A549 (cell line): ENCODE data around the gene RBP3. TPM values are rescaled to one million over a fixed set of nuclear protein-coding genes. Genes with fewer than 3 reads are reported as not detected.

Experiments
- ATAC-seq, 2 experiments: fragments of 200-7000 bp in 1 of 2; fragments of >200 bp in 1 of 2; cut with Nextera tagmentation in 1 of 2; cut with Tn5 transposase in 1 of 2; 3 replicates each; pipeline versions ENCODE4 v1.8.0 to v1.9.1; 2018 to 2020; ENCODE audit warnings: mild to moderate bottlenecking in 1 of 2, moderate library complexity in 1 of 2
- CTCF ChIA-PET: fragments of 300-600 bp; sonication (Branson Sonifier 250); formaldehyde crosslinking; extraction: SDS; loops from one replicate; lab custom pipeline; 2021; ENCODE audit warnings: antibody characterized with exemption, inconsistent platforms; lab: Yijun Ruan, JAX
- POLR2A ChIA-PET: fragments of 350-600 bp; formaldehyde crosslinking; extraction: SDS; loops from one replicate; lab custom pipeline; 2021; ENCODE audit warnings: antibody characterized with exemption, inconsistent platforms; lab: Yijun Ruan, JAX
- DNase-seq, 2 experiments: peaks; one replicate each; pipeline versions ENCODE4 v3.0.0 to v3.0.0-alpha.2; 2011 to 2016; ENCODE audit warnings: low read depth in 1 of 2, low spot score in 1 of 2
- FAIRE-seq: peaks from 2 replicates; lab custom pipeline; 2011; peaks lifted over from hg19 to GRCh38; lab: Jason Lieb, UNC
- H3K27ac ChIP-seq, 2 experiments: fragments of >200 bp; sonication (Bioruptor Twin); formaldehyde crosslinking; 3 replicates each; pipeline ENCODE4 v1.5.1; 2016 to 2017
- H3K4me1 ChIP-seq: fragments of >200 bp; sonication (Bioruptor Twin); formaldehyde crosslinking; 3 replicates; pipeline ENCODE4 v1.6.1; 2016
- H3K4me2 ChIP-seq: fragments of >200 bp; sonication (Bioruptor Twin); formaldehyde crosslinking; 3 replicates; pipeline ENCODE4 v1.6.1; 2016
- H3K4me3 ChIP-seq: fragments of >200 bp; sonication (Bioruptor Twin); formaldehyde crosslinking; 3 replicates; pipeline ENCODE4 v1.5.1; 2016
- H3K9me3 ChIP-seq: fragments of >200 bp; sonication (Bioruptor Twin); formaldehyde crosslinking; 3 replicates; pipeline ENCODE4 v1.6.1; 2016
- CBX2 ChIP-seq: fragments of 200-600 bp; sonication (generic); IDR thresholded peaks from 2 replicates; pipeline ENCODE4 v1.6.1; 2016; ENCODE audit warnings: low read depth, mild to moderate bottlenecking, borderline replicate concordance
- CEBPB ChIP-seq, 2 experiments: fragments of >200 bp in 1 of 2; sonication (Bioruptor Twin) in 1 of 2; formaldehyde crosslinking in 1 of 2; IDR thresholded peaks; 2 replicates each; pipeline ENCODE4 v1.6.1; 2012 to 2016
- CHD4 ChIP-seq: fragments of 200-600 bp; sonication (generic); IDR thresholded peaks from 2 replicates; pipeline ENCODE4 v1.6.1; 2016; ENCODE audit warnings: antibody characterized with exemption, mild to moderate bottlenecking, borderline replicate concordance
- EHF ChIP-seq: fragments of 250-450 bp; sonication (Bioruptor Pico); IDR thresholded peaks from 2 replicates; pipeline ENCODE4 v1.5.0; 2020; ENCODE audit warnings: mild to moderate bottlenecking
- ELK1 ChIP-seq: fragments of 150-350 bp; IDR thresholded peaks from 2 replicates; pipeline ENCODE4 v1.6.1; 2014; ENCODE audit warnings: low read depth, mild to moderate bottlenecking, low read length
- ESRRA ChIP-seq: fragments of 150-350 bp; IDR thresholded peaks from 2 replicates; pipeline ENCODE4 v1.6.1; 2014; ENCODE audit warnings: mild to moderate bottlenecking, low read length, borderline replicate concordance
- FOSL2 ChIP-seq, 2 experiments: fragments of 450-650 bp in 1 of 2; fragments of >200 bp in 1 of 2; sonication (Bioruptor Twin) in 1 of 2; formaldehyde crosslinking; IDR thresholded peaks; 2 replicates each; pipeline versions ENCODE4 v1.5.0 to v1.6.1; 2016 to 2020; ENCODE audit warnings: mild to moderate bottlenecking in 1 of 2, moderate library complexity in 1 of 2
- GATA3 ChIP-seq: IDR thresholded peaks from 2 replicates; pipeline ENCODE4 v1.6.1; 2012; ENCODE audit warnings: borderline replicate concordance
- HDAC2 ChIP-seq: fragments of 200-600 bp; sonication (generic); IDR thresholded peaks from 2 replicates; pipeline ENCODE4 v1.6.1; 2016
- HES2 ChIP-seq: fragments of >200 bp; sonication (Bioruptor Twin); formaldehyde crosslinking; IDR thresholded peaks from 2 replicates; pipeline ENCODE4 v1.6.1; 2016
- HOXA7 ChIP-seq: fragments of 250-450 bp; sonication (Bioruptor Pico); IDR thresholded peaks from 2 replicates; pipeline ENCODE4 v1.5.0; 2020; ENCODE audit warnings: mild to moderate bottlenecking, moderate library complexity
- JUN ChIP-seq, 2 experiments: fragments of >200 bp; sonication (Bioruptor Twin); formaldehyde crosslinking; IDR thresholded peaks; 2 replicates in 1 of 2; 3 replicates in 1 of 2; pipeline ENCODE4 v1.6.1; 2016 to 2017
- JUNB ChIP-seq: fragments of >200 bp; sonication (Bioruptor Twin); formaldehyde crosslinking; IDR thresholded peaks from 2 replicates; pipeline ENCODE4 v1.6.1; 2016
- KDM5A ChIP-seq: fragments of 200-600 bp; sonication (generic); IDR thresholded peaks from 2 replicates; pipeline ENCODE4 v1.6.1; 2016; ENCODE audit warnings: antibody characterized with exemption, mild to moderate bottlenecking
- MAZ ChIP-seq: fragments of 150-350 bp; IDR thresholded peaks from 2 replicates; pipeline ENCODE4 v1.6.1; 2014; ENCODE audit warnings: antibody characterized with exemption, low read depth, low read length, borderline replicate concordance
- NR3C1 ChIP-seq: fragments of >200 bp; sonication (Bioruptor Twin); formaldehyde crosslinking; IDR thresholded peaks from 3 replicates; pipeline ENCODE4 v1.6.1; 2017
- PHF8 ChIP-seq: fragments of 200-600 bp; sonication (generic); IDR thresholded peaks from 2 replicates; pipeline ENCODE4 v1.6.1; 2016; ENCODE audit warnings: low read depth, mild to moderate bottlenecking, antibody characterized with exemption, moderate library complexity, borderline replicate concordance
- RARB ChIP-seq: fragments of 250-450 bp; sonication (Bioruptor Pico); IDR thresholded peaks from 2 replicates; pipeline ENCODE4 v1.8.0; 2021; ENCODE audit warnings: mild to moderate bottlenecking, moderate library complexity
- SMC3 ChIP-seq: fragments of >200 bp; sonication (Bioruptor Twin); formaldehyde crosslinking; IDR thresholded peaks from 3 replicates; pipeline ENCODE4 v1.6.1; 2018; ENCODE audit warnings: inconsistent platforms
- TP53 ChIP-seq: fragments of 250-450 bp; sonication (Bioruptor Pico); IDR thresholded peaks from 2 replicates; pipeline ENCODE4 v1.5.0; 2021; ENCODE audit warnings: mild to moderate bottlenecking, moderate library complexity
- USF2 ChIP-seq: fragments of 450-650 bp; IDR thresholded peaks from 2 replicates; pipeline ENCODE4 v1.6.1; 2014; ENCODE audit warnings: antibody characterized with exemption
- ZC3H11A ChIP-seq: fragments of 450-650 bp; IDR thresholded peaks from 2 replicates; pipeline ENCODE4 v1.6.1; 2014; ENCODE audit warnings: antibody characterized with exemption, mild to moderate bottlenecking
- ZNF302 ChIP-seq: fragments of 250-450 bp; sonication (Bioruptor Pico); IDR thresholded peaks from 2 replicates; pipeline ENCODE4 v1.9.0; 2021; ENCODE audit warnings: inconsistent platforms, mild to moderate bottlenecking, moderate library complexity
- WGBS: methylation state at CpG from one replicate; pipeline ENCODE4 v1.1.6; 2017; ENCODE audit errors: missing lambda C conversion rate; 5-methylcytosine and 5-hydroxymethylcytosine counted together
- polyA plus RNA-seq, 4 experiments: library from polyadenylated mRNA; depleted of rRNA in 3 of 4; stranded (reverse); fragments of >200 nt; fragmentation: RNase III in 1 of 4; extraction: RNeasy Plus Mini Kit Qiagen cat#74134 plus additional on column Dnase treatment in 1 of 4; gene quantifications; 2 replicates in 3 of 4; 3 replicates in 1 of 4; pipeline ENCODE4 v1.2.3, GENCODE V29; 2011 to 2017
- TF ChIP-seq, protein P1 (sequence below): IDR thresholded peaks from 2 replicates; pipeline ENCODE4 v1.6.1; 2012; ENCODE audit warnings: low read depth, borderline replicate concordance
- TF ChIP-seq, protein P2 (sequence below): fragments of >200 bp; sonication (Bioruptor Twin); formaldehyde crosslinking; IDR thresholded peaks from 3 replicates; pipeline ENCODE4 v1.6.1; 2016
- TF ChIP-seq, protein P3 (sequence below): fragments of 250-450 bp; sonication (Bioruptor Pico); IDR thresholded peaks from 2 replicates; pipeline ENCODE4 v1.5.0; 2020; ENCODE audit warnings: low read depth, mild to moderate bottlenecking, moderate library complexity

The RBP3 gene
- polyA plus RNA-seq, 2 of the 4 experiments (the other 2 are of a cell fraction) = not detected

GRCh38 chr10:47307381-47307780 is 40.8 kb upstream of the RBP3 start:
- FAIRE-seq (no peak), ATAC-seq (no peak), DNase-seq (no peak)
- no peak for TF ChIP-seq SMC3
- TF ChIP-seq CEBPB (IDR thresholded peaks at IDR 0.05) = no peak
- TF ChIP-seq MAZ = no peak
- TF ChIP-seq TP53 (CRISPR knock-in tag) = no peak
- TF ChIP-seq, protein P1, sequence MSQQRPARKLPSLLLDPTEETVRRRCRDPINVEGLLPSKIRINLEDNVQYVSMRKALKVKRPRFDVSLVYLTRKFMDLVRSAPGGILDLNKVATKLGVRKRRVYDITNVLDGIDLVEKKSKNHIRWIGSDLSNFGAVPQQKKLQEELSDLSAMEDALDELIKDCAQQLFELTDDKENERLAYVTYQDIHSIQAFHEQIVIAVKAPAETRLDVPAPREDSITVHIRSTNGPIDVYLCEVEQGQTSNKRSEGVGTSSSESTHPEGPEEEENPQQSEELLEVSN = no peak
- TF ChIP-seq USF2 = no peak
- TF ChIP-seq JUN (IDR thresholded peaks at IDR 0.05) = no peak
- TF ChIP-seq FOSL2 (IDR thresholded peaks at IDR 0.05) = no peak
- TF ChIP-seq FOSL2 (CRISPR knock-in tag; IDR thresholded peaks at IDR 0.05) = no peak
- TF ChIP-seq, protein P2, sequence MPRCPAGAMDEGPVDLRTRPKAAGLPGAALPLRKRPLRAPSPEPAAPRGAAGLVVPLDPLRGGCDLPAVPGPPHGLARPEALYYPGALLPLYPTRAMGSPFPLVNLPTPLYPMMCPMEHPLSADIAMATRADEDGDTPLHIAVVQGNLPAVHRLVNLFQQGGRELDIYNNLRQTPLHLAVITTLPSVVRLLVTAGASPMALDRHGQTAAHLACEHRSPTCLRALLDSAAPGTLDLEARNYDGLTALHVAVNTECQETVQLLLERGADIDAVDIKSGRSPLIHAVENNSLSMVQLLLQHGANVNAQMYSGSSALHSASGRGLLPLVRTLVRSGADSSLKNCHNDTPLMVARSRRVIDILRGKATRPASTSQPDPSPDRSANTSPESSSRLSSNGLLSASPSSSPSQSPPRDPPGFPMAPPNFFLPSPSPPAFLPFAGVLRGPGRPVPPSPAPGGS = no peak
- TF ChIP-seq ESRRA = no peak
- TF ChIP-seq, protein P3, sequence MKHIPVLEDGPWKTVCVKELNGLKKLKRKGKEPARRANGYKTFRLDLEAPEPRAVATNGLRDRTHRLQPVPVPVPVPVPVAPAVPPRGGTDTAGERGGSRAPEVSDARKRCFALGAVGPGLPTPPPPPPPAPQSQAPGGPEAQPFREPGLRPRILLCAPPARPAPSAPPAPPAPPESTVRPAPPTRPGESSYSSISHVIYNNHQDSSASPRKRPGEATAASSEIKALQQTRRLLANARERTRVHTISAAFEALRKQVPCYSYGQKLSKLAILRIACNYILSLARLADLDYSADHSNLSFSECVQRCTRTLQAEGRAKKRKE (CRISPR knock-in tag) = no peak
- TF ChIP-seq ZNF302 (CRISPR knock-in tag) = no peak
- no peak for TF ChIP-seq GATA3
- no peak for TF ChIP-seq EHF (CRISPR knock-in tag)
- no peak for TF ChIP-seq ZC3H11A
- no peak for TF ChIP-seq HOXA7
- no peak for TF ChIP-seq CHD4
- Histone ChIP-seq H3K4me2 (no peak overlapping the region), H3K9me3 (no peaks in the 10 kb centered on the region), H3K4me3 (no peak overlapping the region), H3K4me1 (no peaks in the 10 kb centered on the region), H3K27ac (no peak overlapping the region)
- CTCF ChIA-PET = interaction anchor here (1.0 to 2.4 kb wide), 5 partner anchors 10 to 283 kb away, joined by 3 to 10 read pairs (median 4); no protein-coding TSS in a partner anchor
- 26% methylated on average over 3 of the region's 3 CpGs for WGBS
- POLR2A ChIA-PET = no interaction called here

DNA sequence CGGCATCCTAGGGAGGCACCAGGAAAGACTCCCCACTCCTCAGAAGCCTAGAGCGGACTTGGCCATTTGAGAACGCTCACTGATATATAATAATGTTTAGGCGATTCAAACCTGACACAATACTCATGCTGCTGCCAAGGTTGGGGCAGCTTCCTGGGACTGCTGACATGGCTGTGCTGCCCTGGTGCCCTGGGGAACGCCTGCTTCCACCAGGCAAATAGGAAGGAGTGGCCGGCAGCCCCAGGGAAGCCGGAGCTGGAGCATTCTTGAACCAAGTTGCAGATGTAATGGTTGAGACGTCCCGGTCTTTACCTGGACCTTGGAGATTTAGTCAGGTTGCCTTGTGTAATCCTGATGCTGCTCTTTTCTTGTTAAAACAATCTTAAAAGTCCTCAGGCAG is 39.4 kb upstream of the RBP3 start:
- WGBS = 51% methylated on average over 8 of the region's 9 CpGs
- Histone ChIP-seq H3K4me1 (no peaks in the 10 kb centered on the region), H3K4me3 (no peak overlapping the region), H3K27ac (no peak overlapping the region), H3K9me3 (no peaks in the 10 kb centered on the region), H3K4me2 (no peak overlapping the region)
- CTCF ChIA-PET = interaction anchor here (1.0 to 8.2 kb wide), 3 partner anchors 226 to 284 kb away, joined by 3 to 213 read pairs (median 10); no protein-coding TSS in a partner anchor
- POLR2A ChIA-PET = no interaction called here
- ATAC-seq (no peak), FAIRE-seq (no peak), DNase-seq (no peak)
- TF ChIP-seq, protein P2 = no peak
- TF ChIP-seq NR3C1 (no peak), HDAC2 (no peak), ELK1 (no peak), RARB (CRISPR knock-in tag) (no peak), FOSL2 (IDR thresholded peaks at IDR 0.05) (no peak), FOSL2 (CRISPR knock-in tag; IDR thresholded peaks at IDR 0.05) (no peak), HES2 (no peak), CBX2 (no peak), PHF8 (no peak), KDM5A (no peak), JUNB (no peak)
- TF ChIP-seq, protein P3 (CRISPR knock-in tag) = no peak
- TF ChIP-seq, protein P1 = no peak
